AG20443 (cell line): ENCODE results near the gene GPC2.
"Not testable (repeated sequence)": the region's sequence is repeated elsewhere in the genome, so short reads cannot be mapped to it uniquely, and the experiment has no call there.

Experiments
- DNase-seq: peaks from one replicate; pipeline ENCODE4 v3.0.0; 2012; ENCODE audit warnings: low spot score, mixed read lengths

The GPC2 gene

DNA sequence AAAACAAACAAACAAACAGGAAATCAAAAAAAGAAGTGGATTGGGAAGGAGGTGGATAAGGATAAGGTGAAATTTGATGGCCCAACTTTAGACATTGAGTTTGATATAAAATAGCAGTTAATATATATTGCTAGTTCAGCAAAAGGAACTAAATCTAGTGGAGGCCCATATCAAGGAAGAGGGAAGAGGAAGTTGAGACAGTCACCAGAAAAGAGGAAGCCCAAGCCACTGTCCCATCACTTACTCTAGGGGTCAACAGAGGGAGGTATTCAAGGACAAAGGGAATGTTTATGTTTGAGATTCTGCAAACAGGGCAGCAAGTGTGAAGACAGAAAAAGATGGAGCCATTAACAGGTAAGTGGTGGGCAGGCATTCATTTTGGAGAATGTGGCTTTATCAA lies 24.8 kb downstream of the GPC2 start:
- no peak for DNase-seq

DNA sequence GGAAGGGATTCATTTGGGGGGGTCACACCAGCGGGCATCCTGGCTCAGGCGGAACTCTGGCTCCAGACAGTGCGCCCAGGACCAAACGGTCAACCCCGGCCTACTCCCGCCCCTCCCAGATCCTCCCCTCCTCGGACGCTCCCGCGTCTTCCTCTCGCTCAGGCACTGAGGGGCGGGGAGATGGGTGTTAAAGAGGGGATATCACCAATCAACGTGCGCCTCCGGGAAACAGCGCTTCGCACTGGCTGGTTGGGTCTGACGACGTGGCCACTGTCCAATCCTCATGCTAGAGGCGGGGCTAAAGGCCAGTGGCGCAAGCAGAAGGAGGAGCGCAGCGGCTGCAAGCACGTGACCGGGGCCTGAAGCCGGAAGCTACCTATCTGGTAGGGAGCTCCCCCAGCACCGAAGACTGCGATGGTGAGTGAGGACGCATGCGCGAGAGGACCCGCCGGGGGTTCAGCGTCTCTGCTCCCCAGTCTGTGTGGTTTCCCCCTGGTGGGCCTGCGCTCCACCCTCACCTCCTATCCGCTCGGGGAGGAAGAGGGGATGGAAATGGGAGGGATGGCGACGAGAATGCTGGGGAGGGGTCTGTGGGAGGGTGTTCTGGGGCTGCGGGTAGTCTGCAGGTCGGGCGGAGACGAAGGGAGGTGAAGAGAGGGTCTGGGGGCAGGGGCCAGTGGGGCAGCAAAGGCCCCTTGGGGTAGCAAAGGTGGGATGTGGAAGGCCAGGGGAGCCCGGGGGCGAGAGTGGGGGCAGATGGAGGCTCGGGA lies 28.4 kb downstream of the GPC2 start, which contains the start of gene LAMTOR4:
Gene LAMTOR4 (plus strand): TSS at position 360 of the 770 bp plus-strand sequence. CDS start 55 bp downstream, at position 415.
- peak; percentile 98 for DNase-seq

DNA sequence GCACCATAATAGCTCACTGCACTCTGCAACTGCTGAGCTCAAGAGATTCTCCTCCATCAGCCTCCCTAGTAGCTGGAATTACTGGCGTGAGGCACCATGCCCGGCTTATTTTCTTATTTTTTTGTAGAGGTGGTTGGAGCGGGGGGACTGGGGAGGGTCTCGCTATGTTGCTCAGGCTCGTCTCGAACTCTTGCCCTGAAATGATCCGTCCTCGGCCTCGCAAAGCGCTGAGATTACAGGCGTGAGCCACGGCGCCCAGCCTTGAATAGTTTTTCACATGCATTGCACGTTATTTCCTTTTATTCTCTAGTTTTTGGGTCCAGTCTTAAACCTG lies 29.0 kb downstream of the GPC2 start:
- no peak for DNase-seq

DNA sequence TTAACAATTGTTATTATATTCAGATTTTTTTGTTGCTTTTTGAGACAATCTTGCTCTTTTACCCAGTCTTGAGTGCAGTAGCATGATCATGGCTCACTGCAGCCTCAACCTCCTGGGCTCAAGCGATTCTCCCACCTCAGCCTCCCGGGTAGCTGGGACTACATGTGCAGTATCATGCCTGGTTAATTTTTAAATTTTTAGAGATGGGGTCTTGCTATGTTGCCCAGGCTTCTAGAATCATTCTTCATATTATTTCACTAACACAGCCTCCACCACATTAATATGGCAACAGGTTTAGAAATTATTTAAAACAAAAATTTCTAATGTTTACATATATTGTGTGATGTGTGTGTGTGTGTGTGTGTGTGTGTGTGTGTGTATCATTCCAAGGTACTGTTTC lies 29.9 kb downstream of the GPC2 start:
- DNase-seq, result no peak

DNA sequence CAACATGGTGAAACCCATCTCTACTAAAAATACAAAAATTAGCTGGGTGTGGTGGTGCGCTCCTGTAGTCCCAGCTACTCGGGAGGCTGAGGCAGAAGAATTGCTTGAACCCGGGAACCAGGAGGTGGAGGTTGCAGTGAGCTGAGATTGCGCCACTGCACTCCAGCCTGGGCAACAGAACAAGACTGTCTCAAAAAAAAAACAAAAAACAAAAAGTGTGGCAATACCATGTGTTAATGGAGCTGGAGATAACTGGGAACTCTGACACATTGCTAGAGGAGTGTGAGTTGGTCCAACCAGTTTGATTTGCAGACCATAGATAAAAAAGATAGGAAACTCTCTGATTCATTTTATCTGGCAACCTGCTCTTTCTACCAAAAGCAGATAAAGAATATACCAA lies 30.8 kb downstream of the GPC2 start:
- peak; percentile 55 for DNase-seq

DNA sequence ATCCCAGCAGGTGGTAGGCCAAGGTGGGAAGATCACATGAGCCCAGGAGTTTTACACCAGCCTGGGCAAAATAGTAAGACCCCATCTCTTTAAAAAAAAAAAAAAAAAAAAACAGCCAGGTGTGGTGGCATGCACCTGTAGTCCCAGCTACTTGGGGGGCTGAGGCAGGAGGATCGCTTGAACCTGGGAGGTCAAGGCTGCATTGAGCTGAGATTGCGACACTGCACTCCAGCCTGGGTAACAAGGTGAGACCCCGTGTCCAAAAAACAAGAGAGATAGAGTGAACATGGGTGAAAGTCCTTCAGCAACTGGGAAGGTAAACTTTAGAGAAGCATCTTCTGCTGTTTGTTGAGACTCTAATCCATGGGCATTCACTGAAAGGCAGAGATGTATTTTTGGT lies 34.7 kb downstream of the GPC2 start:
- DNase-seq, result no peak

DNA sequence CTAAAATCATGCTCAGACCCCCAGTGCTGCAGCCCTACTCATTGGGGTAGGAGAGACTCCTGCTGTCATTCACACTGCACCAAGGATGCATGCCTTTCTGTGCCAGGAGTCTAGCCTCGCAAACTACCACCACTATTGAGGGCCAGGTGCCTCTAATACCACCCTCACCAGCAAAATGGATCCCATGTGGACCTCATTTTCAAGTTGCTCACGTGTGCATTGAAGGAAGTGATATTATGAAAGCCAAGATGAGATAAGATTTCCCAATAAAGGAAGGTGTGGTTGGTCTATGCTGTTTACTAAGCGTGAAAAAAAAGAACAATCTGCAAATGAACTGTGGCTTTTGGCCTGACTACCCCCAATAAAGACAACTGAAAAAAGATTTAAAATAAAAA lies 35.6 kb downstream of the GPC2 start:
- no peak for DNase-seq

DNA sequence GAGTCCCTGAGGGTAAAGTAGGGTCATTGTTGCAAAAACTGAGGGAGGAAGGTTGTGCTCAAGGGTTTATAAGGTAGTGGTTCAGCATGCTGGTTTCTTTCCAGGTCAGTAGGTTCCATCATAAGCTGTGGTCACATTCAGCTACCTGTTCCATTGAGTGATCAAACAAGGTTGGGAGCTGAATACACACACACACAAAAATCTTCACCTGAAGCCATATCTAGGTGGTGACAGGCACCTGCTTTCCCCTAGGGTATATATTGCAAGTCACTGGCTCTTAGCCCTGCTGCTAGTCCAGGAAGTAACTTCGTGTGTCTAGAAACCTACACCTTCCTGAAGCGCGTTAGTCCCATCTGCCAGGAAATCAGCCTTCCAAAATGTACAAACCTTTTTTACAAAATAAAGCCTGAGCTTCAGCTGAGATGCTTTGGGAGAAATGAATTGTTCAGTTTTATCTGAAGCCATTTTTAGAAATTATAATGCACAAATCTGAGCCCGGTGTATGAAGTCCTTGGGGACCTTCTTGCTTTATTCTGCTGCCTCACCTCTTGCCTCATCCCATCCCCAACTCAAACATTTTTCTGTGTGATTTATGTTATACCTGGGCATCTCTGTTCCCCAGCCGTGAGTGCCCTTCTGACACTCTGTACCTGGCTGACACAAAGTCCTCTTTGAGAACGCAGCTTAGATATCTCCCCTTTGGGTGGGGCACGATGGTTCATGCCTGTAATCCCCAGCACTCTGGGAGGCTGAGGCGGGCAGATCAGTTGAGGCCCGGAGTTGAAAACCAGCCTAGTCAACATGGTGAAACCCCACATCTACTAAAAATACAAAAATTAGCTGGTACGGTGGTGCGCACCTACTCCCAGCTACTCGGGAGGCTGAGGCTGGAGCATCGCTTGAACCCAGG lies 39.1 kb downstream of the GPC2 start:
- no peak for DNase-seq

DNA sequence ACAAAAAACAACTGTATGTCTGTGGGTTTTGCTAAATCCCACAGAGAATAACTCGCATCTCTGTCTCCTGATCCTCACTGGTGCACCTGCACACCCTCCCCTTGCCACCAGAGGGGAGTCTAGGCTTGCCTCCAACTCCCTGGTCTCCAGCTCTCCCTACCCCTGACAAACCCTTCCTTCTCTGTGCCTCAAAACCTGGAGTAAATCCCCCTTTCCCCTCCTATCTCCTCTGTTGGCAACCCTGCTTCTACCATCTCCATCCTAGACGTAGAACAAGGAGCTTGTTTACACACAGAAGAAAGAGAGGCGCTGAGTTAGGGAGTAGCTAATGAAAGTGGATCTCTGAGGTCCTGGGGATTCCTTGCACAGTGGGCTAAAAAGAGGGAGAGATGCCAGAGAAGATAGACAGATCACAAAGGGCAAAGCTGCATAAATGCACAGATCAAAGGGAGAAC lies 44.5 kb downstream of the GPC2 start:
- DNase-seq, result peak; percentile 80

DNA sequence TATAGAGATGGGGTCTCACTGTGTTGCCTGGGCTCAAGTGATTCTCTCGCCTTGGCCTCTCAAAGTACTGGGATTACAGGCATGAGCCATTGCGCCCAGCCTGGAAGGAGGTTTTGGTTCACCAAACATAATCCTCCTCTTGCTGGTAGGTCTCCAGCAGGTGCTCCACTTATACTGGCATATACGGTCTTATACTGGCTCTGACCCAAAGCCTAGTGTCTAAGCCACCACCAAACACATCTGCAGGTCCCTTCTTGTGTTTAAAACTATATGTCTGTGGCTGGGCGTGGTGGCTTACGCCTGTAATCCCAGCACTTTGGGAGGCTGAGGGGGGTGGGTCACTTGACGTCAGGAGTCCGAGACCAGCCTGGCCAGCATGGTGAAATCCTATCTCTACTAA lies 45.1 kb downstream of the GPC2 start:
- DNase-seq, result no peak

DNA sequence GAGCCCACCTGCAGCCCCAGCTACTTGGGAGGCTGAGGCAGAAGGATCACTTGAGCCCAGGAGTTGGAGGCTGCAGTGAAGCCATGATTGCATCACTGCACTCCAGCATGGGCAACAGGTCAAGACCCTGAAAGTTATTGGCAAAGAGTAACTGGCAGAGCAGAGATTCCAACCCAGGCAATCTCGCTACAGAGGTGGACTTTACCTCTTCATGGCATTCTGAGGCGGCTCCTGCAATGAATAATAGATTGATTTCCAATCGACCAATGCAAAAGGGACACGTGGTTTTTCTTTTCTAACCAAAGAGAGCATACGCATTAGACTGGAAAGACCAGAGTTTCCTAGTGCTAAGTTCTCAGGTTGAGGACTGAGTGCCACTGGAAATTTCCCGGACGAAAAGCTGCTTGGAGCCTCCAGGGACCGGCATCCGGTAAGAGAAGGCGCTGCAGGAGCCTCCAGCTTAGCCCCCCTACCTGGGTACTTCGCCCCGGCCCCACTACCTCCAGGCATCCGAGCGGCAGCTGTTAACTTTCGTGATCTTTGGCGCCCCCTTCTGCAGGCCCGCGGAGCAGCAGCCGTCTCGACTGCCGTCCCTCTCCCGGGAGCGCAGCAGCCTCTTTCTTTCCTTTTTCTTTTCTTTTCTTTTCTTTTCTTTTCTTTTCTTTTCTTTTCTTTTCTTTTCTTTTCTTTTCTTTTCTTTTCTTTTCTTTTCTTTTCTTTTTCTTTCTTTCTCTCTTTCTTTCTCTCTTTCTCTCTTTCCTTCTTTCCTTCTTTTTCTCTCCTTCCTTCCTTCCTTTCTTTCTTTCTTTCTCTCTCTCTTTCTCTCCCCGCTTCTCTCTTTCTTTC lies 46.4 kb downstream of the GPC2 start:
- DNase-seq, result peak; percentile 80

DNA sequence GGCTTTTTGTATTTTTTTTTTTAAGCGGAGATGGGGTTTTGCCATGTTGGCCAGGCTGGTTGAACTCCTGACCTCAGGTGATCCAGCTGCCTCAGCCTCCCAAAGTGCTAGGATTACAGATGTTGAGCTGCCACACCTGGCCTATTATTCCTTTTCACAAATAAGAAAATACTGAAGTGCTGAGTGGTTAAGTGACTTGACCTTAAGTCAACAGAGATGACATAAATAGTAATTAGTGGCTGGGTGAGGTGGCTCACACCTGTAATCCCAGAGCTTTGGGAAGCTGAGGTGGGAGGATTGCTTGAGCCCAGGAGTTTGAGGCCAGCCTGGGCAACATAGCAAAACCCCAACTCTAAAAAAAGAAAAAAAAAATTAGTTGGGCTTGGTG lies 47.0 kb downstream of the GPC2 start:
- not testable (repeated sequence) for DNase-seq

DNA sequence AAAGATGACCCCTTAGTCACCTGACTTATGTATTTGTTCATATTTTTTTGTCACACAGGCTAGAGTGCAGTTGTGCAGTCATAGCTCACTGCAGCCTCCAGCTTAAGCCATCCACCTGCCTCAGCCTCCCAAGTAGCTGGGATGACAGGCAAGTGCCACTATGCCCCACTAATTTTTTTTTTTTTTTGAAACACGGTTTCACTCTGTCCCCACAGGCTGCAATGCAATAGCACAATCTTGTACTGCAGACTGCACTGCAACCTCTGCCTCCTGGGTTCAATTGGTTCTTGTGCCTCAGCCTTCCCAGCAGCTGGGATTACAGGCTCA lies 48.6 kb downstream of the GPC2 start:
- DNase-seq, result no peak

DNA sequence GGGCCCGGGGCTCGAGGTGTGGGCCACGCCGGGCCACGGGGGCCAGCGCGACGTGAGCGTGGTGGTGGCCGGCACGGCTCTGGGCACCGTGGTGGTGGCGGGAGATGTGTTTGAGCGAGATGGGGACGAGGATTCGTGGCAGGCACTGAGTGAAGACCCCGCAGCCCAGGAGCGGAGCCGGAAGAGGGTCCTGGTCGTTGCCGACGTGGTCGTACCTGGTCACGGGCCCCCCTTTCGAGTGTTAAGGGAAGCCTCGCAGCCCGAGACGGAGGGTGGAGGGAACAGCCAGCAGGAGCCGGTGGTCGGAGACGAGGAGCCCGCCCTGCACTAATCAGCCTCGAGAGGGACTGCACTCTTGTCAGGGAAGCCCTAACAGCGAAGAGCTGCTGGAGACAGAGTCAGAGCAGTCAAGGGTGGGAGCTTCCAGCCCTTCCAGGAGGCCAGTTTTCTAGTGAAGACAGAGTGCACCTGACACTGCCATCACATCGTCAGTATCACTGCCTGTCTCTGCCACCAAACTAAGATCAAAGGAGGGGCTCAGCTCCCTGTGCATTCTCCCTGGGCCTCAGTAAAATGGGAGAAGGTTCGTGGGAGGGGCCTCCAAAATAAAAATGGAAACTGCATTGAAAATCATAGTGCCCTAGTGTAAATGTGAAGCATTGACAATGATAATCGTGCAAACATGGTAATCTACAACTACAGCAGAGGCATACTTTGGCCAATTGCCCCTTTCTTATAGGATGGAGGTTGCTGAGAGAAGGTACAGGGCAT lies 49.1 kb downstream of the GPC2 start:
- DNase-seq, result no peak

DNA sequence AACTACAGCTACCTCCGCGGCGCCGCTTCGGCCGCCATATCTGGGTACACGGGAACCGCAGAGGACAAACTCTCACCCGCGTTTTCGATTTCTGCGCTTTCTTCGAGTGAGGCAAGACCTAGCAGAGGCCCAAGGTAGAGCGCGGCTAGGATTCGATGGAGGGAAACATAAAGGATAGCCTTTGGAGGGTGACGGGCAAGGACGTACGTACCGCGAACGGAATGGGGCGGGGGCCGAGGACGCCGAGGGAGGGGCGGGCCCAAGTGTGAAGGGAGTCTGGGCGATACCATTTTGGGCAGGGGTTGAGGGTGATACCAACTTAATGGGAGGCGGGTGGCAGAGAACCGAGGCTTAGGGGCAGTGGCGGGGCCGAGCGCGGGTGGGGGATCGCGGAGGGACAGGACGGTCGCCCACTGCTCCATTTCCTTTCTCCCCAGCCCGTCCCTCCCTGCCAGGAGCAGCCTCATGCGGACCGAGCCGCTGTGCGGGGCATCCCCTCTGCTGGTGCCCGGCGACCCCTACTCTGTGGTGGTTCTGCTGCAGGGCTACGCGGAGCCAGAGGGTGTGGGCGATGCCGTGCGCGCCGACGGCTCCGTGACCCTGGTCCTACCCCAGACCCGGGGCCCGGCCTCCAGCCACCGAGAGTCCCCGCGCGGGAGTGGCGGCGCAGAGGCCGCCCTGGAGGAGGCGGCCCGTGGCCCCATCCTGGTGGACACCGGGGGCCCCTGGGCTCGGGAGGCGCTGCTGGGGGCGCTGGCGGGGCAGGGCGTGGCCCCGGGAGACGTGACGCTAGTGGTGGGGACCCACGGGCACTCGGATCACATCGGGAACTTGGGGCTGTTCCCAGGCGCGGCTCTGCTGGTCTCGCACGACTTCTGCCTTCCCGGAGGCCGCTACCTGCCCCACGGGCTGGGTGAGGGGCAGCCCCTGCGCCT lies 50.0 kb downstream of the GPC2 start, which contains the start of gene MBLAC1:
Gene MBLAC1 (plus strand): TSS at position 37 of the 935 bp plus-strand sequence. CDS start 429 bp downstream, at position 466.
- peak; percentile 95 for DNase-seq

DNA sequence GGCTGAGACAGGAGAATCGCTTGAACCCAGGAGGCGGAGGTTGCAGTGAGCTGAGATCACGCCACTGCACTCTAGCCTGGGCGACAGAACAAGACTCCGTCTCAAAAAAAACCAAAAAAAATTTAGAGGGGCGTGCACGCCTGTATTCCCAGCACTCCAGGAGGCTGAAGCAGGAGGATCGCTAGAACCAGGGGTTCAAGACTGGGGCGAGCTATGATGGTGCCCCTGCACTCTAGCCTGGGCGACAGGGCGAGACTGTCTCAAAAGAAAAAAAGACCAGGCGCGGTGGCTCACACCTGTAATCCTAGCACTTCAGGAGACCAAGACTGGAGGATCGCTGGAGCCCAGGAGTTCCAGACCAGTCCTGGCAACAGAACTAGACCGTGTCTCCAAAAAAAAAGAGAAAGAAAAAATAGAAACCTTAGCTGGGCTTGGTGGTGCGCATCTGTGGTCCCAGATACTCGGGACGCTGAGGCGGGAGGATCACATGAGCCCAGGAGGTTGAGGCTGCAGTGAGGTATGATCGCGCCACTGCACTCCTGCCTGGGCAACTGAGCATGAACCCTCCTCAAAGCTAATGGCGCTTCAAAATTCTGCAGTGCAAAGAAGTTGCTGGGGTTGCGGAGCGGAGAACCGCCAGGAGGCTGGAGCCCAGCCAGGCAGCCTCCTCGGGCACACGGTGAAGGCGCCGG lies 50.8 kb downstream of the GPC2 start:
- DNase-seq, result no peak

DNA sequence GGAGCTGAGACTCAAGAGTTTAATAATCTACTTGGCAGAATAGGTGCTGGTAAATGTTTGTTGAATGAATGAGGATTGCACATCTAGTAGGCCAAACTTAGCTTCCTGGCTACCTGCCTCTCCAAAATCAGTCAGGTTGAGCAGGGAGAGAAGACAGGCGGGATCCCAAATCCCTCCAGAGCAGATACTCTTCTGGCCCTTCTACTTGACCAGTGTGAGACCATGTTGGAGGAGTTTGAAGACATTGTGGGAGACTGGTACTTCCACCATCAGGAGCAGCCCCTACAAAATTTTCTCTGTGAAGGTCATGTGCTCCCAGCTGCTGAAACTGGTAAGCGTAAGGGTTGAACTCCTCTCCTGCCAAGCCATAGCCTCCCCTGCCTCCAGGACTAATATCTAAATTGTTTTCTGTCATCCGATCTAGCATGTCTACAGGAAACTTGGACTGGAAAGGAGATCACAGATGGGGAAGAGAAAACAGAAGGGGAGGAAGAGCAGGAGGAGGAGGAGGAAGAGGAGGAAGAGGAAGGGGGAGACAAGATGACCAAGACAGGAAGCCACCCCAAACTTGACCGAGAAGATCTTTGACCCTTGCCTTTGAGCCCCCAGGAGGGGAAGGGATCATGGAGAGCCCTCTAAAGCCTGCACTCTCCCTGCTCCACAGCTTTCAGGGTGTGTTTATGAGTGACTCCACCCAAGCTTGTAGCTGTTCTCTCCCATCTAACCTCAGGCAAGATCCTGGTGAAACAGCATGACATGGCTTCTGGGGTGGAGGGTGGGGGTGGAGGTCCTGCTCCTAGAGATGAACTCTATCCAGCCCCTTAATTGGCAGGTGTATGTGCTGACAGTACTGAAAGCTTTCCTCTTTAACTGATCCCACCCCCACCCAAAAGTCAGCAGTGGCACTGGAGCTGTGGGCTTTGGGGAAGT lies 52.6 kb downstream of the GPC2 start:
- no peak for DNase-seq

DNA sequence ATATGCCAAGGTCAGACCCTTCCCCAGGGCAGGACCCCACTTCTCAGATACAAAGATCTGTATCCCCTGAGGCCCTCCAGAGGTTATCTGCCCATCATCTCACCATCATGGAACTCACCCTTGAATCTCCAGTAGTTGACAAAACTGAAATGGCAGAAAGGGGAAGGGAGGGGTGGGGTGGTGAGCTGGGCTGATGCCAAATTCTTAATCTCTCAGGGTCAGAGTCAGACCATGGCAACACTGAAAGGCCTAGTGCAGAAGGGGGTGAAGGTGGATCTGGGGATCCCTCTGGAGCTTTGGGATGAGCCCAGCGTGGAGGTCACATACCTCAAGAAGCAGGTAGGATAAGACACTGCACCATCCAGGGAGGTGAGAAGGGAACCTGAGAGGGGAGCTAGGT lies 54.6 kb downstream of the GPC2 start:
- DNase-seq, result no peak

DNA sequence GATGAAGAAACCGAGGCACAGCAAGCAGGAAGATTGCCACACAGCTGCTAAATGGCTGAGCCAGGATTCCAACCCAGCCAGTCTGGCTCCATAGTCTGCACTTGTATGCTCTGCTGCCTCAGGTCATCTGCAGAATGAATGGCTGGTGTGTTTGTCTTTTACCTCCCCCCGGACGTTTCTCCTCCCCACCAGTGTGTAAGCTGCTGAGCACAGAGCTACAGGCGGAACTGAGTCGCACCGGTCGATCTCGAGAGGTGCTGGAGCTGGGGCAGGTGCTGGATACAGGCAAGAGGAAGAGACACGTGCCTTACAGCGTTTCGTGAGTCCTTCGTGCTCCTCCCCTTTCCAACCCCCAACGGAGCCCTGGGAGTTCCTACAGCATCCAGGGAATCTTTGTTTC lies 55.1 kb downstream of the GPC2 start:
- DNase-seq, result no peak
